Measurements from ENCODE around the gene LUZP1.

The LUZP1 gene

GRCh38 chr1:23114424-23115079 lies 54.1 kb downstream of the LUZP1 start:
- DNase-seq: peak; percentile 33

GRCh38 chr1:23111600-23112535 lies 56.8 kb downstream of the LUZP1 start:
- DNase-seq: no peak

DNA sequence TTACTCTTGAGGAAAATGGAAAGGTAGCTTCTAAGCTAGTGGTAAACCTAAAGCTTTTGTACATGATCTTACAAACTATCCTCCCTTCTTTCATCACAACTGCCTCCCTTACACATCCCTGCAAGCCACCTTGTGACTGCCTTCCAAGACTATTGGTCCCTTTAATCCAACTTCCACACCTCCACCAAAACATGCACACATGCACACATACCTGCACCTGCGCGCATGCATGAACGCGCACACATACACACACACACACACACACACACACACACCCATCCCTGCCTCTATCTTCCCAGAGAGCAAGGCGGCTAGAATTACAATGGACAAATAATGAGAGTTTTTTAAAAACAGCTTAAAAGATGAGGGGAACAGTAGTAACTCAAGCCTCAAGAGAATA lies 58.3 kb downstream of the LUZP1 start:
- no peak for DNase-seq

DNA sequence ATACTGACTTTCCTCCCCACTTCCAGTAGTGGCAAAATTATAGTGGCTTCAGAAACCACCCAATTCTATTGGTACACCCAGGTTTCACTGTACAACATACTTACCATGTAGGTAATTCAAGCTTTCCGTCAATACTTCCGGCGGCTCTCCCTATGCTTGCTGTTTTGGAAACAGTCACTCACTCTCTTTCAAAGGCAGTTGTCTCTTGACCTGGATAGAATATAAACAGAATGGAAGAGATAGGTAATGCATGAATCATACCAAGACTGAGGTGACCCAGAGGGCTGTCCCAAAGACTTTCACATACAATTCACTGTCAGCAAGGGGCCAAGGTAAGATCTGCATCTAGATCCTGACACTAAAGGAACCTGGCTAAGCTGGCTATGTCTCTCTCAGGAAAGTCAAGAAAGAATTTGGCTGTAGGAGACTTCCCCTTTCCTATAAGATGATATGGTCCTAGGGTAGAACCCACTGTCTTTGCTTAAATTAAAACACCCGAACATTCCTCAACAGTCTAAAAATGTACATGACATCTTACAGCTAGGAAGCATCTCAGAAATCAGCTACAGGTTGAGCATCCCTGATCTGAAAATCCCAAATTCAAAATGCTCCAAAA lies 59.6 kb downstream of the LUZP1 start:
- DNase-seq: peak; percentile 35

- DNase-seq: peak; percentile 41
Measured at GRCh38 chr1:23103001-23103889, 65.4 kb downstream of the LUZP1 start.

GRCh38 chr1:23102289-23102688 lies 66.4 kb downstream of the LUZP1 start:
- no peak for DNase-seq

- DNase-seq: no peak
Measured at GRCh38 chr1:23101887-23102286, 66.8 kb downstream of the LUZP1 start.

DNA sequence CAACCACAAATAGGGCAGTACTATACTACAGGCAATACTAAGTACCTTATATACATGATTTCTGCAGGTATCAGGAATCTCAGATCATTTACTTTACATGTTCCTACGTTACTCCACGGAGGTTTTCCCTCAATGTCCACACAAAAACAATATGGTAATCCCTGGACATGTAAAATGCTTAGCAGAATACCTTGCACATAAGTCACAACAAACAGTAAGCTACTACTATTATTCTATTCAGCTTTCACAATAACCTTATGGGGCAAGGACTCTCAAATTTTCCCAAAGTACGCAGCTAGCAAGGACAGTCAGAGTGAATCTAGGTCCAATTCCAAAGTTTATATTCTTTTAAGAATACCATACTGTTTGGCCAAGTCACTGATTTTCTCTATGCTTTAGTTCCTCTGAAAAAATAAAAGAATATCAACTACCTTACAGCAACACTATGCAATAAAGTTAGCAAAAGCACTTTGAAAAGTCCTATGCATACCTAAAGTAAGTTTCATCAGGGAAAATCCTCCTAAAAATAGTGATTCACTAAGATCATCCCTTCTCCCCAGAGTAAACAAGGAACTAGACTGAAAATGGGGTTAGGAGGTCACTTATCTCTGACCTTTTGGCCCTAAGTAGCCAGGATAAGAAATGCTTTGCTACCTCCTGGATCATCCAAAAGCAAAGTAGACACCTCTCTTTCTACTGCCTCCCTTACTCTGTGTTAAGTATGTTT lies 67.4 kb downstream of the LUZP1 start:
- DNase-seq: no peak

DNA sequence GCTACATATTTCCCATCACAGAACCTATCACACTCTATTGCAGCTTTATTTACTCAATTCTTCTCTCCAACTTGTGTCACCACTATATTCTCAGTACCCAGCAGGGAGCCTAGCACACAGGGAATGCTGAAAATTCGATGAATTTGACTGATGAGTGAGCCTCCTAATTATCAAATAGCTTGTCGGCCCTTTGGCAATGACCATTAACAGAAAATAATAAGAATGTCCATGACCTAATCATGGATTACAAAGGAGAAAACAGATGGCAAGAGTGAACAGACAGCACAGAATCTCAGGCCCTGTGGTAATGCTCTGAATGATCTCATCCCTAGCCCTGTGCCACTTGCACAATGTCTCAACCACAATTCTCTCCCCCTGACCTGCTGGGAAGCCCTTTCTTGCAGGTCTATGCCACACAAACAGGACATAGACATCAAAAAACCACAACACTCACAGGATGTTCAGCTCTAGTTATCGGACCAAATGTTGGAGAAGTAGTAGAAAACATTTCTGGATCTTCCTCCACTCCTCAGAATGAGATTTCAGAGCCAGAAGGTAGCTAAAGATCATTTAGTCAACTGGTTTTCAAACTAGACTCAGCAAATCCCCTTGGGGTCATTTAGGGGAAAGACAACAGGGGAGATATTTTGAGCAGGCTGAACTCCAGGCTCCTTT lies 68.4 kb downstream of the LUZP1 start:
- DNase-seq: peak; percentile 58

DNA sequence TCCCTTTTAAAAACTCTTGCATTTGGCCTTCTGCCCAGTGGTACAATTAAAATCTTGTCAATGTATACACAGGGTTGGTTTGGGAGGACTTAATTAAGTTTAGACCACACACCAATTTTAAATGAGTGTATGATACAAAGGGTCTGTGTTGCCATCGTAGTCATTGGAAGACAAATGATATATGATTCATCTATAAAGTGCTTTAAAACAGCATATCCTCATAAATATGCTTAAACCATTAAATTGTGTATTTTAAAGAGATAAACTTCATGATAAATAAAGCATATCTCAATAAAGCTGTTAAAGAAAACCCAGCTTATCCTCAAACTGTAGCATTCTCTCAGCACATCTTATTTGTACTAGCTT lies 69.5 kb downstream of the LUZP1 start:
- DNase-seq: no peak

DNA sequence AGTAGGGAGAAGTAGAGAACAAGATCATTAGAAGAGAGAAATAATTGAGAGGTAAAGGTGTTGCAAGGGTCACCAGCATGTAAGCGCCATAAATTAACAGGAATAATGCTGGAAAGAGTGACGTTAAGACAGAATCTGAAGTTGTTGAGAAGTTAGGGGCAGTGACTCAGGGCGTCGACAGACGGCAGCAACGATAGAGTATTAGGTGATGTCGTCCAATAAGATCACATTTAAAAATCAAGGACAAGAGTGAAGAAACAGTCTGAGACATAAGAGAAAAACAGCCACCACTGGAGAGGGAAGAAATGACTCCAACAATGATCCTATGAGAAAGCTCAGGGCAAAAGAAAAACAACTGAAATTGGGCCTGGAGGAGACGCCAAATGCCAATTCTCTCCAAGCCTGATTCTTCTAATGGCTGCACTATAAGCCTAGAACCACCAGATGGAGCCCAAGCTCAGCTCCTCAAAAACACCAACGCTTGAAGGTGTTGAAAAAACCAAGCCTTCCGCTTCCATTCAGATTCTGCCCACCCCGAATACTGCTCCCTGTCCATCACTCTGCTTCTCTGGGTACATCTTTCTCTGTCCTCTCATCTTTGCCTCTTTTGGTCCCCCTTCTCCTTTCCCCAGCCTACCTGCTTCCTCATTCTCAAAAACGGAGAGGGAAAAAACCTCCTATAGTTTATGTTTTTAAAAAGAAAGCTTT lies 70.0 kb downstream of the LUZP1 start:
- DNase-seq: peak; percentile 72

- DNase-seq: no peak
Measured at GRCh38 chr1:23097316-23097715, 71.3 kb downstream of the LUZP1 start.

DNA sequence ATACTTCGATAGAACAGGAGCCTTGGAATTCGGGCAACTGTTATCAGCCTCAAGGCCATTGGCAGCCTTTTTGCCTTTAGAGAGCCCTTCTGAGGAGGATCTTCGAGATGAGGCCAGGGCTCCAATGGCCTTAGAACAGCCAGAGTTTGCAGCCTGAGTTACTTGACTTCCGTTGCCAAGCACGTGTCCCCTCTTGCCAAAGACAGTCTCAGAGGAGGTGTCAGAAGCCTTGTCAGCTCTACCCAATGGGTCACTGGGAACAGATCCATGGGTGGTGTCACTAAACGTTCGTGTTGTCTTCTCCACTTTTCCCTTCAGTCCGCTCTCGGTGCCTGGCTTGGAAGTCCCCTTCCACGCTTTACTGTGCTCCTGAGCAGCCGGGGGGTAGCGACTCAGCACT lies 76.2 kb downstream of the LUZP1 start:
- DNase-seq: no peak

DNA sequence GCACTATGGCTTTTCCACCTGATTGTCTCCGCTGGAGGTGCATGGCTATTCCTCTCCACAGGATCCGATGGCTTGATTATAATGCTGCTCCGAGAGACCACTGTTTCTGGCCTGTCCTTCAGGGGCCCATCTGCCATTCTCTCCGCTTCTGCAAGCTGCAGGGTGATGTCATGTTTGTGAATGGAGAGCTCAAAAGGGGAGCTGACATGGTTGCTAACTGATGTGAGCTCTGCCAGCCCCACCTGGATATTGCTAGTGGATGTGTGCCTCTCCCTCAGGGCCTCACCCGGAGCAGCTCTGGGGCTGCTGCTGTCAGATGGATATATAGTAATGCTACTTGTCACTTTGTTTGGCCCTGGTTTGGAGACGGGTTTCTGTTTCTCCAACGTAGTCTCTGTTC lies 77.1 kb downstream of the LUZP1 start:
- DNase-seq: no peak

DNA sequence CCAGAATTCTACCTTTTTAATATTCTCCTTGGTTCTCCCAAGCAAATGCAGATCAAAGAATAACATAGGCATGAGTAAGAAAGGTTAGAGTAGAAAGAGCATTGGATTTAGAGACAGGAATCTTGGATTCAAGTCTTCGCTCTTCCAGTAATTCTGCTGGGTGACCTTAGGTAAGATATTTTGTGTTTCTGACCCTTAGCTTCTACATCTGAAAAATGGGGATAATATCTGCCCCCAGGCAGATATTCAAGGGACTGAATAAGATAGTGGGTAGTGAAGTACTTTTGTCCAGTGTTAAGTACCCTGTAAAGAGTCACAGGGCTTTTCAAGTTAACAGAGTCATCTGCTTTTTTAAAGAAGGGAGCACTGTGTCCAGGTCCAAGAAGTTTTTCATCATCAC lies 78.6 kb downstream of the LUZP1 start:
- DNase-seq: no peak

GRCh38 chr1:23088027-23088426 lies 80.6 kb downstream of the LUZP1 start:
- DNase-seq: no peak

DNA sequence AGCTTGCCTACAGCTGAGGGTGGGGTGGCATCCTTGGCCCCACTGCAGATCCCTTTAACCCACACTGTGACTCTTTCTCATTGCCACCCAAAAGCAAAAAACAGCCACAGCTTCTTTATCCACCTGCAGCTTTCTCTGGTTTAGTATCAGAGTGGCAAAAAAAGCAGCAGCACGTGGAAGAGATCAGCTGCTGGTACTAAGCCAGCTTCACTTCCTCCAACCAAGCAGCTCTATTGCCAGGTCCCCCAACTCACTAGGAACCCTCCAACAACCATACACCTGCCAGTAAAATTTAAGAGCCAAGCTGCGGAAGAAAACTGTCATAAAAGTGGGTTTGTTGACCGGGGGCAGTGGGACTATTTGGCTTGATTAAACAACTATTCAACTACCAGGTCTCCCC lies 83.0 kb downstream of the LUZP1 start:
- no peak for DNase-seq

DNA sequence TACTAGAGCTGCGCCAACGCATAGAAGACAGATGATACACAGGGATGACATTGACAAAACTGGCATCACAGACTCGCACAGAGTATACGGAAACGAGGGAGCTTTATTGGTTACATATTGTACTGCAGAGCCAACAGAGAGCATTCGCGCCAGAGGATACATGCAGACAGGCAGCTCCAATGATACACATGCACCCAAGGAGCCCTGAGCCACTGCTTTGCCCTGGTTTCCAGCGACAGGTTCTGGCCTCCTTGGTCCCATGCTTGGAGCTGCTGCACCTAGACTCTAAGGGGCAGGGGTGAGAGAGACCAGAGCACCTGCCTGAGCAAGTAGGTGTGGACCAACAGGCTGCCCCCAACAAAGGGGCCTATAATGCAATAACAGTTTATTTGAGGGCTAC lies 83.8 kb downstream of the LUZP1 start:
- no peak for DNase-seq

DNA sequence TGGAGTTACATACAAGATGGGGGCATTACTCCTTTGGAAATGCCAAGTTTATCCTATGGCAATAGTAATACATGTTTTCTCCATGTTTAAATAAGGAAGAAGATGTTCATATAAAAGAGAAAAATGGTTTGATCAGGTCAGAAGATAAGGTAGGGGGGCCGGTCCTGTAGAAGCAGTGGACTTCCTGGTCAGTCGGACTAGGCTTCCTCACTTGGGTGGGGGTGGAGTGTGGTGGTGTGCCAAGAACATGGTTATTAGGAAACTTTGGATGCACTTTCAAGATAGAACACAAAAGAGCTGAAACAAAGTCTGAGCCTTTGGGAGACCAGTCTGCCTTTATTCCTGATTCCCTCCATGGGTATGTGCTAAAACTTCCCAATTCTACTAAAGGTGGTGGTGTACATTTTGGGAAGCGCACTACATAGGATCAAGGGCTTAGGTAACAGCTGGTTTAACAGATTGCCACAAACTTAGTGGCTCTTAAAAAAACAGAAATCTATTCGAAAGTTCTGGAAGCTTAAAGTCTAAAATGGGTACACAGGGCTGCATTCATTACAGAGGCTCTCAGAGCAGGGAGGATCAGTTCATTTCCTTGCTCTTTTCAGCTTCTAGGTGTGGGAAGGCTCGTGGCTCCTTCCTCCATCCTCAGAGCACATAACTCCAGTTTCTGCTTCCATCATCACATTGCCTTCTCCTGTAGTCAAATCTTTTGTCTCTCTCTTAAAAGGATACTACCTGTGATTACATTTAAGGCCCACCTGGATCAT lies 84.8 kb downstream of the LUZP1 start:
- DNase-seq: no peak

DNA sequence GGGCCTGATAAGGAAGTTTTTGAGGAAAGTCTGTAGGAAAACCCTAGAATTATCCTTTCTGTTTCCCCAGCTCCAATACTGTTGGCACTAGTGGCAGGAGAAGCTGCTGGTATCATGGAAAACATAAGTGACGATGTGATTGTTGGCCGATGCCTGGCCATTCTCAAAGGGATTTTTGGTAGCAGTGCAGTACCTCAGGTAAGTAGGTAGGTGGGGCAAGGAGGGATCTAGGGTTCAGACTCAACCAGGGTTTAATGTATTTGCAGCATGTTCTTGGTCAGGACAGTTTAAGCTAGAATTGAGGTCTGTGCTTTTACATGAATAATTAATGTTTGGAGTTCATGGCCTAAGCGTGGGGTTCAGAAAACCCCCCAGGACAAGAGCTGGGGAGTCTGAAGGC lies 87.3 kb downstream of the LUZP1 start:
- no peak for DNase-seq

Data from CD4-positive, alpha-beta T cell treated with Interleukin-6 for 4 hours (primary cell).